GM12878 (cell line): ENCODE results near the gene LDB2. TPM values are rescaled to one million over a fixed set of nuclear protein-coding genes. Genes with fewer than 3 reads are reported as not detected.

Source experiments
- ATAC-seq: fragments of 200-7000 bp; cut with Tn5 transposase; 3 replicates; pipeline ENCODE4 v1.9.1; 2020; ENCODE audit warnings: mild to moderate bottlenecking, moderate library complexity
- BruUV-seq: library from RNA; stranded (reverse); fragments of 400-500 nt; replicated peaks from 2 replicates; lab custom pipeline; 2021; lab: Mats Ljungman, UMichigan
- CTCF ChIA-PET: fragments of 300-600 bp; sonication (Branson Sonifier 250); formaldehyde crosslinking; extraction: SDS; loops from one replicate; lab custom pipeline; 2021; ENCODE audit warnings: inconsistent platforms; lab: Yijun Ruan, JAX
- POLR2A ChIA-PET: fragments of 350-600 bp; formaldehyde crosslinking; extraction: SDS; loops from one replicate; lab custom pipeline; 2021; ENCODE audit warnings: inconsistent platforms; lab: Charles Lee
- RAD21 ChIA-PET: fragments of 300-600 bp; sonication (Branson Sonifier 250); formaldehyde crosslinking; loops from one replicate; lab custom pipeline; 2023; ENCODE audit warnings: antibody characterized with exemption; ENCODE audit not compliant: unreplicated experiment; lab: Charles Lee
- SMC1A ChIA-PET: fragments of 300-600 bp; sonication (Branson Sonifier 250); formaldehyde crosslinking; loops from one replicate; lab custom pipeline; 2023; ENCODE audit not compliant: unreplicated experiment, uncharacterized antibody; lab: Charles Lee
- DNase-seq: peaks from one replicate; pipeline ENCODE4 v3.0.0-alpha.2; 2011; ENCODE audit warnings: low read depth, low spot score
- FAIRE-seq: peaks from 3 replicates; lab custom pipeline; 2011; peaks lifted over from hg19 to GRCh38; lab: Jason Lieb, UNC
- H2AFZ ChIP-seq: 2 replicates; pipeline ENCODE4 v1.6.0; 2011; ENCODE audit warnings: low read depth, low read length, control low read depth; ENCODE audit not compliant: control insufficient read depth
- H3K27ac ChIP-seq: 2 replicates; pipeline ENCODE4 v1.5.1; 2011; ENCODE audit warnings: control low read depth; ENCODE audit not compliant: control insufficient read depth, insufficient read depth
- H3K27me3 ChIP-seq, 2 experiments: replicated peaks in 1 of 2; 2 replicates each; pipeline versions ENCODE4 v1.6.0 to v1.6.1; 2011; ENCODE audit warnings: low read length in 1 of 2; ENCODE audit not compliant: control insufficient read depth in 2 of 2, insufficient read depth in 2 of 2
- H3K36me3 ChIP-seq, 2 experiments: 2 replicates each; pipeline ENCODE4 v1.5.1; 2011; ENCODE audit warnings: low read length in 1 of 2; ENCODE audit not compliant: control insufficient read depth in 2 of 2, insufficient read depth in 2 of 2
- H3K4me1 ChIP-seq: 2 replicates; pipeline ENCODE4 v1.6.1; 2011; ENCODE audit warnings: mild to moderate bottlenecking, low read length, moderate library complexity, mixed read lengths; ENCODE audit not compliant: control insufficient read depth, insufficient read depth
- H3K4me2 ChIP-seq: 2 replicates; pipeline ENCODE4 v1.6.0; 2011; ENCODE audit warnings: control low read depth; ENCODE audit not compliant: control insufficient read depth, insufficient read depth
- H3K4me3 ChIP-seq: fragments of 200-600 bp; sonication (generic); 2 replicates; pipeline ENCODE4 v1.5.1; 2016
- H3K79me2 ChIP-seq: 2 replicates; pipeline ENCODE4 v1.6.0; 2011; ENCODE audit warnings: low read length; ENCODE audit not compliant: control insufficient read depth, insufficient read depth
- H3K9ac ChIP-seq: 2 replicates; pipeline ENCODE4 v1.8.0; 2011; ENCODE audit warnings: low read length, control low read depth, mixed read lengths; ENCODE audit not compliant: control insufficient read depth, insufficient read depth
- H3K9me3 ChIP-seq: replicated peaks from 3 replicates; pipeline ENCODE4 v1.5.1; 2011; ENCODE audit warnings: mild to moderate bottlenecking, low read length; ENCODE audit not compliant: control insufficient read depth, insufficient read depth
- H4K20me1 ChIP-seq: 2 replicates; pipeline ENCODE4 v1.6.0; 2011; ENCODE audit not compliant: control insufficient read depth, insufficient read depth
- CHD2 ChIP-seq: IDR thresholded peaks from 2 replicates; pipeline ENCODE4 v1.6.1; 2011; ENCODE audit warnings: low read depth, low read length, improper control_type of control experiment, borderline replicate concordance
- CREM ChIP-seq: IDR thresholded peaks from 2 replicates; pipeline ENCODE4 v1.6.1; 2014; ENCODE audit warnings: antibody characterized with exemption, low read depth
- PKNOX1 ChIP-seq: fragments of 450-650 bp; IDR thresholded peaks from 2 replicates; pipeline ENCODE4 v1.6.1; 2016; ENCODE audit warnings: mild to moderate bottlenecking
- RELB ChIP-seq: fragments of 450-650 bp; IDR thresholded peaks from 2 replicates; pipeline ENCODE4 v1.6.1; 2017; ENCODE audit warnings: low read depth, mild to moderate bottlenecking, moderate library complexity
- SIN3A ChIP-seq: IDR thresholded peaks from 2 replicates; pipeline ENCODE4 v1.6.1; 2012; ENCODE audit warnings: low read depth, low read length, improper control_type of control experiment
- STAT1 ChIP-seq: fragments of 450-650 bp; conservative IDR thresholded peaks from 2 replicates; pipeline ENCODE4 v1.6.1; 2014; ENCODE audit warnings: antibody characterized with exemption, mild to moderate bottlenecking
- ZSCAN29 ChIP-seq: fragments of 450-650 bp; IDR thresholded peaks from 2 replicates; pipeline ENCODE4 v1.6.1; 2017; ENCODE audit warnings: mild to moderate bottlenecking, moderate library complexity
- ZZZ3 ChIP-seq: IDR thresholded peaks from 2 replicates; pipeline ENCODE4 v1.6.1; 2011; ENCODE audit warnings: low read depth; ENCODE audit not compliant: control insufficient read depth, insufficient read length
- WGBS: methylation state at CpG from one replicate; pipeline ENCODE4 v1.1.6; 2016; ENCODE audit warnings: low lambda C conversion rate; ENCODE audit not compliant: insufficient replicate concordance, insufficient coverage; ENCODE audit errors: missing lambda C conversion rate; 5-methylcytosine and 5-hydroxymethylcytosine counted together
- in situ Hi-C: fragments of 300-500 bp; cut with MboI; formaldehyde crosslinking; loops from 9 replicates; pipeline ENCODE4 v1.14.3; 2018; ENCODE audit warnings: mixed read lengths
- intact Hi-C: fragments of 100-400 bp; cut with micrococcal nuclease; formaldehyde crosslinking; loops from one replicate; pipeline ENCODE4 v1.14.2; 2022; ENCODE audit not compliant: unreplicated experiment
- polyA plus RNA-seq, 11 experiments: library from polyadenylated mRNA; depleted of rRNA in 4 of 11; unstranded in 6 of 11; stranded (reverse) in 5 of 11; fragments of >200 nt; fragmentation: Nextera tagmentation in 4 of 11; fragmentation: Illumina TruSeq in 1 of 11; extraction: Ambion mirVana in 4 of 11; extraction: Trizol in 1 of 11; gene quantifications; 1 replicate in 1 of 11; 2 replicates in 10 of 11; pipeline versions ENCODE4 v1.2.1 to v1.2.3, GENCODE V29; 2011 to 2016; ENCODE audit warnings: inconsistent platforms in 2 of 11, missing spikeins in 2 of 11, low read depth in 1 of 11
- total RNA-seq, 4 experiments: library from RNA; depleted of rRNA in 3 of 4; stranded (reverse); fragments of >200 nt in 3 of 4; fragmentation: Illumina TruSeq in 1 of 4; extraction: Trizol in 1 of 4; gene quantifications; 2 replicates each; pipeline versions ENCODE4 v1.2.1 to v1.2.3, GENCODE V29; 2013 to 2021
- TF ChIP-seq, protein P1 (sequence below): IDR thresholded peaks from 2 replicates; pipeline ENCODE4 v1.6.1; 2012; ENCODE audit warnings: low read depth, low read length, improper control_type of control experiment
- TF ChIP-seq, protein P2 (sequence below): fragments of 450-650 bp; conservative IDR thresholded peaks from 2 replicates; pipeline ENCODE4 v1.6.1; 2017; ENCODE audit warnings: mild to moderate bottlenecking, moderate library complexity

The LDB2 gene
- total and polyA plus RNA-seq, 10 of the 15 experiments (the other 5 are each of a cell fraction or from before 2014, with no cell fraction given) = 0.15 TPM; not detected in 9

DNA sequence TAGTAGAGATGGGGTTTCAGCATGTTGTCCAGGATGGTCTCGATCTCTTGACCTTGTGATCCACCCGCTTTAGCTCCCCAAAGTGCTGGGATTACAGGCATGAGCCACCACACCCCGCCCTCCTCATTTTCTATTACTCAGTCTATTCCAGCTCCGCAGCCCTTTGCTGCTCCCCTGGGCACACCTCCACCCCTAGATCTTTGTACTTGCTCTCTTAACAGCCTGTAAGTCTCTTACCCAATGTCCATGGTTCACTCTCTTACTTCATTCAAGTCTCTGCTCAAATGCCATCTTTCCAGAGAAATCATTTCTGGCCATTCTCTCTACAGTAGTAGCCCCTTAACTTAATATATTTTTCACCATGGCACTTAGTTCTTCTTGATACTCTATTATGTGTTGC lies 64.7 kb downstream of the LDB2 start:
- CTCF ChIA-PET = no interaction called here

DNA sequence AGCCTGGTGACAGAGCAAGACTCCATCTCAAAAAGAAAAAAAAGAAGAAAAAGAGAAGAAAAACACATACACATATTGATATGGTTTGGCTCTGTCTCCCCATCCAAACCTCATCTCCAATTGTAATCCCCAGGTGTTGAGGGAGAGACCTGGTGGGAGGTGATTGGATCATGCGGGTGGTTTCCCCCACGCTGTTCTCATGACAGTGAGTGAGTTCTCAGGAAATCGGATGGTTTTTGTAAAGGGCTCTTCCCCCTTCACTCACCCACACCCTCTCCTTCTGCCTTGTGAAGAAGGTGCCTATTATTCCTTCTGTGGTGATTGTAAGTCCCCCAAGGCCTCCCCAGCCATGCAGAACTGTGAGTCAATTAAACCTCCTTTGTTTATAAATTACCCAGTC lies 68.4 kb downstream of the LDB2 start:
- Histone ChIP-seq H3K36me3 (no peaks in the 10 kb centered on the region), H3K9me3 (no peaks in the 10 kb centered on the region), H3K4me2 (no peak overlapping the region), H3K9ac (no peak overlapping the region), H2AFZ (no peak overlapping the region), H3K27me3 (no peaks in the 10 kb centered on the region), H3K4me1 (no peaks in the 10 kb centered on the region), H4K20me1 (no peaks in the 10 kb centered on the region), H3K27ac (no peak overlapping the region), H3K4me3 (no peak overlapping the region), H3K79me2 (no peaks in the 10 kb centered on the region)
- DNase-seq (no peak), FAIRE-seq (no peak), ATAC-seq (no peak)
- intact Hi-C loops (no loop called here), in situ Hi-C loops (loop anchor here (10.0 kb wide), 1 partner anchor 65 kb away; the partner anchor contains the start of gene LDB2)
- ChIA-PET CTCF (no interaction called here), POLR2A (no interaction called here), SMC1A (no interaction called here), RAD21 (no interaction called here)
- 33% methylated on average over 3 of the region's 3 CpGs for WGBS
- no TSS peak for BruUV-seq
- TF ChIP-seq CHD2 (no peak), RELB (no peak), ZZZ3 (no peak), CREM (no peak), STAT1 (no peak), PKNOX1 (no peak)

More for the DNA sequence above, 64.7 kb downstream of the LDB2 start:
- H3K79me2 ChIP-seq = no peaks in the 10 kb centered on the region
- FAIRE-seq (no peak), ATAC-seq (no peak), DNase-seq (no peak)
- no peak overlapping the region for H3K9ac ChIP-seq
- no peak overlapping the region for H3K4me3 ChIP-seq
- no peaks in the 10 kb centered on the region for H4K20me1 ChIP-seq
- no peak overlapping the region for H3K27ac ChIP-seq
- ChIA-PET SMC1A (no interaction called here), POLR2A (no interaction called here), RAD21 (no interaction called here)
- in situ Hi-C loops (loop anchor here (10.0 kb wide), 1 partner anchor 61 kb away; the partner anchor contains the start of gene LDB2), intact Hi-C loops (no loop called here)
- TF ChIP-seq, protein P1, sequence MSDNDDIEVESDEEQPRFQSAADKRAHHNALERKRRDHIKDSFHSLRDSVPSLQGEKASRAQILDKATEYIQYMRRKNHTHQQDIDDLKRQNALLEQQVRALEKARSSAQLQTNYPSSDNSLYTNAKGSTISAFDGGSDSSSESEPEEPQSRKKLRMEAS = no peak
- no peak for TF ChIP-seq SIN3A
- no peak for TF ChIP-seq ZSCAN29
- TF ChIP-seq, protein P2, sequence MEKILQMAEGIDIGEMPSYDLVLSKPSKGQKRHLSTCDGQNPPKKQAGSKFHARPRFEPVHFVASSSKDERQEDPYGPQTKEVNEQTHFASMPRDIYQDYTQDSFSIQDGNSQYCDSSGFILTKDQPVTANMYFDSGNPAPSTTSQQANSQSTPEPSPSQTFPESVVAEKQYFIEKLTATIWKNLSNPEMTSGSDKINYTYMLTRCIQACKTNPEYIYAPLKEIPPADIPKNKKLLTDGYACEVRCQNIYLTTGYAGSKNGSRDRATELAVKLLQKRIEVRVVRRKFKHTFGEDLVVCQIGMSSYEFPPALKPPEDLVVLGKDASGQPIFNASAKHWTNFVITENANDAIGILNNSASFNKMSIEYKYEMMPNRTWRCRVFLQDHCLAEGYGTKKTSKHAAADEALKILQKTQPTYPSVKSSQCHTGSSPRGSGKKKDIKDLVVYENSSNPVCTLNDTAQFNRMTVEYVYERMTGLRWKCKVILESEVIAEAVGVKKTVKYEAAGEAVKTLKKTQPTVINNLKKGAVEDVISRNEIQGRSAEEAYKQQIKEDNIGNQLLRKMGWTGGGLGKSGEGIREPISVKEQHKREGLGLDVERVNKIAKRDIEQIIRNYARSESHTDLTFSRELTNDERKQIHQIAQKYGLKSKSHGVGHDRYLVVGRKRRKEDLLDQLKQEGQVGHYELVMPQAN = no peak
- 26% methylated on average over 4 of the region's 4 CpGs for WGBS
- no peaks in the 10 kb centered on the region for H3K9me3 ChIP-seq
- no peaks in the 10 kb centered on the region for H3K27me3 ChIP-seq
- no peak overlapping the region for H2AFZ ChIP-seq
- no TSS peak for BruUV-seq
- H3K4me2 ChIP-seq = no peak overlapping the region
- H3K4me1 ChIP-seq = no peaks in the 10 kb centered on the region
- no peaks in the 10 kb centered on the region for H3K36me3 ChIP-seq
